ENCODE results near the gene SFTA2. TPM values are rescaled to one million over a fixed set of nuclear protein-coding genes. Genes with fewer than 3 reads are reported as not detected.

SFTA2 gene
- total RNA-seq, 1 experiment from 2014 or later: not detected

DNA sequence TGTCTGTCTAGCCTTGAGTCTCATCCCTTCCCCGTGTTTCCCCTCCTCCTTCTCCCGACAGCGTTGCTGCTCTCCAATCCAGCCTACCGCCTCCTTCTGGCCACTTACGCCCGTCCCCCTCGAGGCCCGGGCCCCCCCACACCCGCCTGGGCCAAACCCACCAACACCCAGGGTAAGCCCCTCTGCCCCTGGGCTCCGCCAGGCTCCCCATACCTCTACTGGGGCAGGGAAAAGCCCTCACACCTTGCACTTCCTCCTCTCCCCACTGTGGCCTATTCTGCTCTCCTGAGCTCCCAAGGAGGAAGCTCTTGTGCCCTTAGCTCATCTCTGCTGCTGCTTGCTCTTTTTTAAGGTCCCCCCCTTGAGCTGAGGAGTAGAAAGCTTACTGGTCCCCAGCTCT lies 36.6 kb downstream of the SFTA2 start:
- no peaks in the 10 kb centered on the region for H3K4me1 ChIP-seq (ENCODE audit: insufficient read depth, low read length)
- H3K79me1 ChIP-seq (ENCODE audit: insufficient read depth, low read depth, low read length, poor library complexity, severe bottlenecking): no peaks in the 10 kb centered on the region
- H4K8ac ChIP-seq (replicated peaks; ENCODE audit: insufficient read length, low read depth, low read length): no peak overlapping the region
- no peak overlapping the region for H2BK120ac ChIP-seq (ENCODE audit: low read depth, low read length, poor library complexity, severe bottlenecking)
- no peak overlapping the region for H2BK12ac ChIP-seq (ENCODE audit: insufficient read length, low read depth, low read length)
- H3K4ac ChIP-seq (ENCODE audit: low read depth, low read length): no peak overlapping the region
- no peak overlapping the region for H3K18ac ChIP-seq (ENCODE audit: insufficient read length, low read depth, low read length)
- H2BK20ac ChIP-seq (ENCODE audit: low read depth, low read length, poor library complexity, severe bottlenecking): no peak overlapping the region
- H3K27ac ChIP-seq (ENCODE audit: insufficient read length, low read depth, low read length): no peak overlapping the region
- H3K56ac ChIP-seq (ENCODE audit: insufficient read length, low read depth, low read length): no peak overlapping the region
- Mint-ChIP-seq H3K4me1 (peaks cover 12 to 17% of the 10 kb centered on the region in 2 experiments), H3K27ac (peak overlapping the region in 1 of 3 experiments; percentile 80; a peak in 1 of 7 replicates), H3K4me3 (no peak overlapping the region), H3K9me3 (no peaks in the 10 kb centered on the region), H3K36me3 (ENCODE audit: insufficient read depth in 1 of 3, low read depth in 3 of 3) (peaks cover 49 to 91% (median 86%) of the 10 kb centered on the region in 3 experiments), H3K27me3 (ENCODE audit: low read depth) (no peaks in the 10 kb centered on the region)
- H3K14ac ChIP-seq (ENCODE audit: insufficient read depth, low read length): no peak overlapping the region
- no peaks in the 10 kb centered on the region for H3K27me3 ChIP-seq (ENCODE audit: insufficient read depth, low read length)
- H3K9me3 ChIP-seq (ENCODE audit: control insufficient read depth, low read depth, low read length): no peaks in the 10 kb centered on the region
- H3T11ph ChIP-seq (ENCODE audit: low read length): no peak overlapping the region
- no peak overlapping the region for H2BK5ac ChIP-seq (ENCODE audit: insufficient read length, low read length)
- TF ChIP-seq, protein P1, sequence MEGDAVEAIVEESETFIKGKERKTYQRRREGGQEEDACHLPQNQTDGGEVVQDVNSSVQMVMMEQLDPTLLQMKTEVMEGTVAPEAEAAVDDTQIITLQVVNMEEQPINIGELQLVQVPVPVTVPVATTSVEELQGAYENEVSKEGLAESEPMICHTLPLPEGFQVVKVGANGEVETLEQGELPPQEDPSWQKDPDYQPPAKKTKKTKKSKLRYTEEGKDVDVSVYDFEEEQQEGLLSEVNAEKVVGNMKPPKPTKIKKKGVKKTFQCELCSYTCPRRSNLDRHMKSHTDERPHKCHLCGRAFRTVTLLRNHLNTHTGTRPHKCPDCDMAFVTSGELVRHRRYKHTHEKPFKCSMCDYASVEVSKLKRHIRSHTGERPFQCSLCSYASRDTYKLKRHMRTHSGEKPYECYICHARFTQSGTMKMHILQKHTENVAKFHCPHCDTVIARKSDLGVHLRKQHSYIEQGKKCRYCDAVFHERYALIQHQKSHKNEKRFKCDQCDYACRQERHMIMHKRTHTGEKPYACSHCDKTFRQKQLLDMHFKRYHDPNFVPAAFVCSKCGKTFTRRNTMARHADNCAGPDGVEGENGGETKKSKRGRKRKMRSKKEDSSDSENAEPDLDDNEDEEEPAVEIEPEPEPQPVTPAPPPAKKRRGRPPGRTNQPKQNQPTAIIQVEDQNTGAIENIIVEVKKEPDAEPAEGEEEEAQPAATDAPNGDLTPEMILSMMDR (conservative IDR thresholded peaks at IDR 0.05): no peak
- no peak for DNase-seq
- no peak overlapping the region for H3K23ac ChIP-seq (ENCODE audit: insufficient read length, low read depth, low read length)
- H4K5ac ChIP-seq (ENCODE audit: insufficient read length, low read depth, low read length): no peak overlapping the region
- no peak overlapping the region for H2AFZ ChIP-seq (ENCODE audit: low read length)
- no peak overlapping the region for H3K9ac ChIP-seq (ENCODE audit: extremely low read depth, insufficient read length, low read length)
- no peak overlapping the region for H2AK5ac ChIP-seq (ENCODE audit: insufficient read length, low read length)
- no peaks in the 10 kb centered on the region for H3K23me2 ChIP-seq (ENCODE audit: insufficient read length, low read depth, low read length, poor library complexity, severe bottlenecking)
- no peak overlapping the region for H4K91ac ChIP-seq (ENCODE audit: insufficient read length, low read depth, low read length)
- no peaks in the 10 kb centered on the region for H3K79me2 ChIP-seq (ENCODE audit: insufficient read depth, low read length)
- WGBS (ENCODE audit: extremely low coverage, insufficient read length, low lambda C conversion rate): no CpG with 5 or more reads among the region's 10 CpGs
- H2BK15ac ChIP-seq (ENCODE audit: low read depth, low read length): no peak overlapping the region
- H4K20me1 ChIP-seq (ENCODE audit: control insufficient read depth, insufficient read depth, insufficient read length): no peaks in the 10 kb centered on the region
- no peak overlapping the region for H3K4me2 ChIP-seq (ENCODE audit: insufficient read depth, insufficient read length, low read length)

Data from H9 (cell line).